Keratinocyte (primary cell): ENCODE data around the gene ZNF688. TPM values are rescaled to one million over a fixed set of nuclear protein-coding genes. Genes with fewer than 3 reads are reported as not detected.

Experiments
- DNase-seq: peaks from one replicate; pipeline ENCODE4 v3.0.0-alpha.2; 2011; ENCODE audit warnings: low read depth, missing footprints, low spot score
- FAIRE-seq: peaks from 2 replicates; lab custom pipeline; 2011; peaks lifted over from hg19 to GRCh38; lab: Jason Lieb, UNC
- H2AFZ ChIP-seq: 2 replicates; pipeline ENCODE4 v1.6.0; 2012; ENCODE audit warnings: low read length, control low read depth, inconsistent platforms; ENCODE audit not compliant: control insufficient read depth
- H3K27ac ChIP-seq: 2 replicates; pipeline ENCODE4 v1.5.1; 2011; ENCODE audit warnings: low read length; ENCODE audit not compliant: control insufficient read depth, insufficient read depth
- H3K27me3 ChIP-seq: 3 replicates; pipeline ENCODE4 v1.6.0; 2011; ENCODE audit warnings: low read length; ENCODE audit not compliant: control insufficient read depth, insufficient read depth; ENCODE audit errors: extremely low read depth
- H3K36me3 ChIP-seq, 2 experiments: 2 replicates in 1 of 2; 3 replicates in 1 of 2; pipeline ENCODE4 v1.5.1; 2011; ENCODE audit warnings: low read length in 2 of 2, mild to moderate bottlenecking in 1 of 2; ENCODE audit not compliant: control insufficient read depth in 2 of 2, insufficient read depth in 2 of 2; ENCODE audit errors: extremely low read depth in 1 of 2
- H3K4me1 ChIP-seq: 3 replicates; pipeline ENCODE4 v1.5.1; 2011; ENCODE audit warnings: low read length; ENCODE audit not compliant: control insufficient read depth, insufficient read depth; ENCODE audit errors: extremely low read depth
- H3K4me2 ChIP-seq: 3 replicates; pipeline ENCODE4 v1.6.0; 2011; ENCODE audit warnings: low read depth, low read length; ENCODE audit not compliant: control insufficient read depth, insufficient read depth; ENCODE audit errors: extremely low read depth
- H3K4me3 ChIP-seq, 3 experiments: fragments of 200-600 bp in 1 of 3; sonication (generic) in 1 of 3; 2 replicates in 2 of 3; 3 replicates in 1 of 3; pipeline ENCODE4 v1.5.1; 2011 to 2016; ENCODE audit warnings: low read length in 3 of 3, mild to moderate bottlenecking in 3 of 3, control low read depth in 2 of 3, inconsistent platforms in 1 of 3, low read depth in 1 of 3, mixed read lengths in 1 of 3, mixed run types in 1 of 3, moderate library complexity in 1 of 3; ENCODE audit not compliant: control insufficient read depth in 2 of 3, insufficient read depth in 2 of 3; ENCODE audit errors: extremely low read depth in 1 of 3
- H3K79me2 ChIP-seq: 2 replicates; pipeline ENCODE4 v1.6.0; 2012; ENCODE audit warnings: low read length; ENCODE audit not compliant: control insufficient read depth, insufficient read depth
- H3K9ac ChIP-seq: 3 replicates; pipeline ENCODE4 v1.6.0; 2011; ENCODE audit warnings: low read length; ENCODE audit not compliant: control insufficient read depth, insufficient read depth; ENCODE audit errors: extremely low read depth
- H3K9me1 ChIP-seq: 3 replicates; pipeline ENCODE4 v1.6.0; 2011; ENCODE audit warnings: low read length; ENCODE audit not compliant: control insufficient read depth, insufficient read depth; ENCODE audit errors: extremely low read depth
- H3K9me3 ChIP-seq: 2 replicates; pipeline ENCODE4 v1.5.1; 2012; ENCODE audit warnings: low read depth, low read length; ENCODE audit not compliant: control insufficient read depth
- H4K20me1 ChIP-seq: 3 replicates; pipeline ENCODE4 v1.6.0; 2011; ENCODE audit warnings: low read length; ENCODE audit not compliant: control insufficient read depth, insufficient read depth; ENCODE audit errors: extremely low read depth
- CTCF ChIP-seq, 3 experiments: IDR thresholded peaks in 1 of 3; conservative IDR thresholded peaks in 1 of 3; optimal IDR thresholded peaks in 1 of 3; 2 replicates in 2 of 3; 3 replicates in 1 of 3; pipeline versions ENCODE3 to v1.5.1; 2011; ENCODE audit warnings: low read length in 3 of 3, mild to moderate bottlenecking in 3 of 3, moderate library complexity in 2 of 3, control low read depth in 1 of 3, inconsistent platforms in 1 of 3; ENCODE audit not compliant: insufficient read depth in 2 of 3; ENCODE audit errors: extremely low read depth in 1 of 3
- EZH2 ChIP-seq: IDR thresholded peaks from one replicate; pipeline ENCODE4 v1.6.1; 2012; ENCODE audit warnings: inconsistent platforms, mild to moderate bottlenecking, low read length, moderate library complexity
- dilution Hi-C: fragments of 300-500 bp; cut with MboI; formaldehyde crosslinking; loops from one replicate; pipeline ENCODE4 v1.7.0; 2020; ENCODE audit warnings: low sequenced_read_pairs; ENCODE audit not compliant: extremely low pct_ligation_motif_present
- polyA plus RNA-seq, 5 experiments: library from polyadenylated mRNA; depleted of rRNA in 3 of 5; stranded (reverse) in 3 of 5; stranded (forward) in 1 of 5; unstranded in 1 of 5; fragments of >200 nt; gene quantifications; 1 replicate in 1 of 5; 2 replicates in 3 of 5; 3 replicates in 1 of 5; pipeline versions ENCODE4 v1.2.1 to v1.2.3, GENCODE V29; 2011 to 2012; ENCODE audit warnings: missing spikeins in 2 of 5, low read depth in 1 of 5, low replicate concordance in 1 of 5

ZNF688 gene
- polyA plus RNA-seq, 1 donor (not counting 4 experiments of a cell fraction or from before 2014, with no cell fraction given), result 4.9 TPM

- peaks cover 33% of the 10 kb centered on the region for H3K79me2 ChIP-seq
- TF ChIP-seq CTCF (optimal IDR thresholded peaks at IDR 0.05 in 1 of 3, IDR thresholded peaks at IDR 0.05 in 1 of 3, conservative IDR thresholded peaks at IDR 0.05 in 1 of 3; ENCODE audit: extremely low read depth in 1 of 3, insufficient read depth in 2 of 3, low read length in 3 of 3) (no peak), EZH2 (no peak)
- dilution Hi-C loops, result no loop called here
- DNase-seq (no peak), FAIRE-seq (no peak)
- H3K9me1 ChIP-seq, result no peaks in the 10 kb centered on the region
- peaks cover 9 to 10% of the 10 kb centered on the region in 2 experiments for H3K36me3 ChIP-seq
- H3K27me3 ChIP-seq, result no peaks in the 10 kb centered on the region
- H2AFZ ChIP-seq, result peak overlapping the region; percentile 71
- peak overlapping the region; percentile 74 to 80 (median 75) for H3K4me3 ChIP-seq
- H4K20me1 ChIP-seq, result no peaks in the 10 kb centered on the region
- H3K27ac ChIP-seq, result peak overlapping the region; percentile 79
- H3K4me1 ChIP-seq, result peaks cover 5% of the 10 kb centered on the region
- peak overlapping the region; percentile 83 for H3K9ac ChIP-seq
- H3K4me2 ChIP-seq, result peak overlapping the region; percentile 87
- H3K9me3 ChIP-seq, result no peaks in the 10 kb centered on the region
Measured at GRCh38 chr16:30585022-30585399, 13.5 kb upstream of the ZNF688 start.

- dilution Hi-C loops, result no loop called here
- H3K9me3 ChIP-seq, result no peaks in the 10 kb centered on the region
- FAIRE-seq, result no peak
Measured at GRCh38 chr16:30582611-30583340, 11.3 kb upstream of the ZNF688 start.

More at GRCh38 chr16:30582611-30583340, 11.3 kb upstream of the ZNF688 start:
- Histone ChIP-seq H3K9me1 (no peaks in the 10 kb centered on the region), H4K20me1 (no peaks in the 10 kb centered on the region), H2AFZ (no peak overlapping the region), H3K9ac (no peak overlapping the region), H3K4me1 (peaks cover 5% of the 10 kb centered on the region), H3K4me2 (no peak overlapping the region), H3K27me3 (no peaks in the 10 kb centered on the region), H3K36me3 (peaks cover 6 to 16% of the 10 kb centered on the region in 2 experiments), H3K79me2 (peaks cover 33% of the 10 kb centered on the region), H3K4me3 (no peak overlapping the region), H3K27ac (no peak overlapping the region)
- TF ChIP-seq EZH2, result no peak
- TF ChIP-seq CTCF (optimal IDR thresholded peaks at IDR 0.05 in 1 of 3, IDR thresholded peaks at IDR 0.05 in 1 of 3, conservative IDR thresholded peaks at IDR 0.05 in 1 of 3; ENCODE audit: extremely low read depth in 1 of 3, insufficient read depth in 2 of 3, low read length in 3 of 3), result no peak
- DNase-seq, result no peak
